Ramos (cell line): ENCODE data around the gene PPP2R1B.

Source experiments
- in situ Hi-C: fragments of 300-500 bp; cut with MboI; formaldehyde crosslinking; loops from one replicate; pipeline ENCODE4 v1.14.3; 2022; ENCODE audit warnings: low sequenced_read_pairs; ENCODE audit not compliant: unreplicated experiment

PPP2R1B gene

GRCh38 chr11:111759376-111759775 is 6.8 kb downstream of the PPP2R1B start:
- in situ Hi-C loops: no loop called here

GRCh38 chr11:111756097-111756496 is 10.1 kb downstream of the PPP2R1B start:
- in situ Hi-C loops: no loop called here

- in situ Hi-C loops: no loop called here
These were observed 16.5 kb downstream of the PPP2R1B start for GRCh38 chr11:111749646-111750045.

GRCh38 chr11:111748035-111748804 is 18.0 kb downstream of the PPP2R1B start:
- in situ Hi-C loops: no loop called here

- in situ Hi-C loops: no loop called here
These were observed 20.3 kb downstream of the PPP2R1B start for GRCh38 chr11:111745719-111746504.

- in situ Hi-C loops: no loop called here
These were observed 22.5 kb downstream of the PPP2R1B start for GRCh38 chr11:111743700-111744099.

GRCh38 chr11:111741751-111742150 is 24.4 kb downstream of the PPP2R1B start:
- in situ Hi-C loops: no loop called here

GRCh38 chr11:111739299-111739698 is 26.9 kb downstream of the PPP2R1B start:
- in situ Hi-C loops: no loop called here

- in situ Hi-C loops: no loop called here
These were observed 28.6 kb downstream of the PPP2R1B start for GRCh38 chr11:111737444-111738210.

GRCh38 chr11:111736621-111737443 is 29.4 kb downstream of the PPP2R1B start:
- in situ Hi-C loops: no loop called here

GRCh38 chr11:111736181-111736590 is 30.0 kb downstream of the PPP2R1B start:
- in situ Hi-C loops: no loop called here

GRCh38 chr11:111735262-111736116 is 30.7 kb downstream of the PPP2R1B start:
- in situ Hi-C loops: no loop called here

- in situ Hi-C loops: no loop called here
These were observed 31.3 kb downstream of the PPP2R1B start for GRCh38 chr11:111734954-111735261.

GRCh38 chr11:111734101-111734953 is 31.9 kb downstream of the PPP2R1B start:
- in situ Hi-C loops: no loop called here

GRCh38 chr11:111733611-111734088 is 32.5 kb downstream of the PPP2R1B start:
- in situ Hi-C loops: no loop called here

GRCh38 chr11:111733016-111733415 is 33.2 kb downstream of the PPP2R1B start:
- in situ Hi-C loops: no loop called here

GRCh38 chr11:111731821-111732220 is 34.4 kb downstream of the PPP2R1B start:
- in situ Hi-C loops: no loop called here
